ENCODE data around the gene RPL35. TPM values are rescaled to one million over a fixed set of nuclear protein-coding genes. Genes with fewer than 3 reads are reported as not detected.

Gene RPL35
- total RNA-seq, 1 donor from 2014 or later, result 2,553 TPM

DNA sequence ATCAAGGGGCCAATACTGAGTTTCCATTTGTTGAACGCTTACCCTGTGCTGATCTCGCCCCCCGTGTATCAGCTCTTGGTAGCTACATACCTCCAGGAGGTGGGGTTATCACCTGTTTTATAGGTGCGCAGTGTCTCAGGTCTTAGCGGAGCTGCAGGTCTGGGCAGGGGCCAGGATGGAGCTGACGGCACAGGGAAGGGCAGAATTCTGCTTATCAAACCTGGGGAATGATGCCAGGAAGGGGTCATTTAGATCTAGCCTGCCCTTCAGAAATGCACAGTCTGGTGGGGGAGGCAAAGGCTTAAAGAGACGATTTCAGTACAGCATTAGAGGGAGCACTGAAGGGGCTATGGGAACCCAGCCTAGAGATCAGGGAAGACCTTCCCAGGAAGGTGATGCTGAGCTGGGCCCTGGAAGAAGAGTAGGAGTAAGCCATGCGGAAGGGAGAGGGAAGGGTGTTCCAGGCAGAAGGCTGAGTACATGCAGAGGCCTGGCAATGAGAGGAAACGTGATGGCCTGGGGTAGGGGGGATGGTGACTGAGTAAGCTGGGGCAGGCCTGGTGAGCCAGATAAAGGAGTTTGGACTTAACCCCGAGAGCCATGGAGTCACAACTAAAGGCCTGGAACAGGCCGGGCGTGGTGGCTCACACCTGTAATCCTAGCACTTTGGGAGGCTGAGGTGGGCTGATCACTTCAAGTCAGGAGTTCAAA, 53.4 kb downstream of the RPL35 start:
- no peak overlapping the region for H2AFZ ChIP-seq (replicated peaks)
- H3K27me3 Mint-ChIP-seq (ENCODE audit: insufficient read depth, low read depth), result peaks cover 3% of the 10 kb centered on the region
- peaks cover 42% of the 10 kb centered on the region for H3K4me1 Mint-ChIP-seq
- no peaks in the 10 kb centered on the region for H3K9me3 ChIP-seq (ENCODE audit: low read depth)
- DNase-seq (ENCODE audit: low spot score), result no peak
- H3F3A ChIP-seq (ENCODE audit: low read depth), result peaks cover 17% of the 10 kb centered on the region
- H3K27ac Mint-ChIP-seq, result peak overlapping the region; percentile 54
- no peaks in the 10 kb centered on the region for H4K20me1 ChIP-seq (ENCODE audit: low read depth)
- no peak overlapping the region for H3K4me2 ChIP-seq
- no peaks in the 10 kb centered on the region for H3K36me3 ChIP-seq
- peaks cover 22% of the 10 kb centered on the region for H3K4me1 ChIP-seq
- H3K27me3 ChIP-seq, result no peaks in the 10 kb centered on the region
- H3K27ac ChIP-seq, result no peak overlapping the region
- no peaks in the 10 kb centered on the region for H3K9me3 Mint-ChIP-seq
- no peaks in the 10 kb centered on the region for H3K79me2 ChIP-seq (ENCODE audit: low read depth)
- H3K4me3 Mint-ChIP-seq, result no peak overlapping the region
- H3K9ac ChIP-seq, result no peak overlapping the region
- no peak overlapping the region for H3K4me3 ChIP-seq
- no peaks in the 10 kb centered on the region for H3K36me3 Mint-ChIP-seq
- no peak for TF ChIP-seq EZH2phosphoT487 (IDR thresholded peaks at IDR 0.05)
- TF ChIP-seq EZH2 (IDR thresholded peaks at IDR 0.05), result no peak
- no peak for TF ChIP-seq CTCF (IDR thresholded peaks at IDR 0.05)

Small RNA genes within 50 kb of the gene (small RNA-seq; reads per million reads assigned to genes)
- gene RNU4-82P, result not detected

Other genes with a start within 250 kb of the RPL35 start
- gene NR6A1, start 90.6 kb downstream of the RPL35 start, total RNA-seq (ENCODE audit: low replicate concordance), result 302 and 313 TPM in 2 replicates
- gene OLFML2A, start 84.8 kb downstream of the RPL35 start, total RNA-seq (ENCODE audit: low replicate concordance), result 3.1 and 9.0 TPM in 2 replicates
- gene WDR38, start 8.5 kb downstream of the RPL35 start, total RNA-seq (ENCODE audit: low replicate concordance), result not detected in 2 replicates
- gene ARPC5L, start 173 bp upstream of the RPL35 start, total RNA-seq (ENCODE audit: low replicate concordance), result 24.0 and 26.2 TPM in 2 replicates
- gene GOLGA1, start 79.1 kb upstream of the RPL35 start, total RNA-seq (ENCODE audit: low replicate concordance), result 9.5 and 17.8 TPM in 2 replicates